Esophagus squamous epithelium (tissue), 5 donors: ENCODE data around the gene FBXO42. TPM values are rescaled to one million over a fixed set of nuclear protein-coding genes. Genes with fewer than 3 reads are reported as not detected.

ENCODE experiments used
- DNase-seq: peaks from one replicate; lab custom pipeline; 2025; lab: John Stamatoyannopoulos, UW
- H3K27ac ChIP-seq, 4 donors: fragments of 200-600 bp; sonication (generic); one replicate each; pipeline ENCODE4 v1.5.1; 2016 to 2019; ENCODE audit warnings: mild to moderate bottlenecking in 1 of 4
- H3K27me3 ChIP-seq, 4 donors: fragments of 200-600 bp; sonication (generic); 1 replicate in 3 of 4; 2 replicates in 1 of 4; pipeline versions ENCODE4 v1.5.1 to v1.6.0; 2017 to 2021; ENCODE audit warnings: antibody characterized with exemption in 1 of 4
- H3K36me3 ChIP-seq, 3 donors: fragments of 200-600 bp; sonication (generic); one replicate each; pipeline ENCODE4 v1.5.1; 2016 to 2019
- H3K4me1 ChIP-seq, 3 donors: fragments of 200-600 bp; sonication (generic); one replicate each; pipeline ENCODE4 v1.5.1; 2017 to 2019
- H3K4me3 ChIP-seq, 4 donors: fragments of 200-600 bp; sonication (generic); 1 replicate in 3 of 4; 2 replicates in 1 of 4; pipeline ENCODE4 v1.5.1; 2016 to 2019; ENCODE audit warnings: mild to moderate bottlenecking in 2 of 4, moderate library complexity in 1 of 4
- H3K9me3 ChIP-seq, 3 donors: fragments of 200-600 bp; sonication (generic); one replicate each; pipeline ENCODE4 v1.5.1; 2016 to 2019
- CTCF ChIP-seq, 6 experiments: fragments of 450-650 bp in 4 of 6; fragments of 200-600 bp in 2 of 6; sonication (generic) in 2 of 6; IDR thresholded peaks; one replicate each; pipeline ENCODE4 v1.5.1; 2016 to 2019; ENCODE audit warnings: antibody characterized with exemption in 6 of 6, mild to moderate bottlenecking in 4 of 6, moderate library complexity in 4 of 6
- POLR2A ChIP-seq, 4 donors: fragments of 450-650 bp; IDR thresholded peaks; one replicate each; pipeline ENCODE4 v1.6.1; 2017; ENCODE audit warnings: antibody characterized with exemption in 4 of 4, mild to moderate bottlenecking in 4 of 4, moderate library complexity in 3 of 4
- WGBS, 2 donors: methylation state at CpG; one replicate each; pipeline ENCODE4 v1.1.5; 2018; 5-methylcytosine and 5-hydroxymethylcytosine counted together
- intact Hi-C: fragments of 100-400 bp; cut with DNase I; formaldehyde crosslinking; loops from one replicate; pipeline ENCODE4 v1.15.0; 2022
- total RNA-seq, 4 donors: library from RNA; depleted of rRNA; stranded (reverse); fragments of >200 nt; gene quantifications; one replicate each; pipeline ENCODE4 v1.1.0, GENCODE V29; 2016
- donor health status: DM: yes; HTN: yes; CAD: no.

Gene FBXO42
- total RNA-seq, 4 donors from 2014 or later, result 15.9 to 29.0 (median 20.2) TPM

DNA sequence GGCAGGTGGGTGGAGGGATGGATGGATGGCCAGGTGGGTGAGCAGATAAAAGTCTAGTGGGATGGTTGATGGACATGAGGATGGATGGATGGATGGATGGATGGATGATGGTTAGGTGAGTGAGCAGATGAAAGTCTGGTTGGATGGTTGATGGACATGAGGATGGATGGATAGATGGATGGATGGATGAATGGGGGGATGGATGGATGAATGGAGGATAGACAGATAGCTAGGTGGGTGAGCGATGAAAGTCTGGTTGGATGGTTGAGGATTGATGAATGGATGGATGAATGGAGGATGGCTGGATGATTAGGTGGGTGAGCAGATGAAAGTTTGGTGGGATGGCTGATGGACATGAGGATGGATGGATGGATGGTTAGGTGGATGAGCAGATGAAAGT is 130.8 kb downstream of the FBXO42 start:
- peaks cover 6 to 21% (median 8%) of the 10 kb centered on the region in 3 donors for H3K4me1 ChIP-seq

GRCh38 chr1:16219968-16220500 is 132.2 kb downstream of the FBXO42 start:
- Histone ChIP-seq H3K36me3 (no peaks in the 10 kb centered on the region), H3K4me1 (peaks cover 13 to 28% (median 14%) of the 10 kb centered on the region in 3 donors), H3K27ac (no peak overlapping the region), H3K9me3 (no peaks in the 10 kb centered on the region), H3K4me3 (no peak overlapping the region), H3K27me3 (no peaks in the 10 kb centered on the region)
- intact Hi-C loops, result no loop called here
- no peak for DNase-seq
- TF ChIP-seq POLR2A (IDR thresholded peaks at IDR 0.05) (no peak), CTCF (IDR thresholded peaks at IDR 0.05) (no peak)
- WGBS, 2 donors, result 71 to 87% methylated on average over 1 to 4 of the region's 4 CpGs

More for the DNA sequence above, 130.8 kb downstream of the FBXO42 start:
- Histone ChIP-seq H3K36me3 (no peaks in the 10 kb centered on the region), H3K27ac (no peak overlapping the region), H3K27me3 (peaks cover 0 to 11% (median under 1%) of the 10 kb centered on the region in 4 donors), H3K9me3 (no peaks in the 10 kb centered on the region), H3K4me3 (no peak overlapping the region)
- TF ChIP-seq CTCF (IDR thresholded peaks at IDR 0.05), result no peak
- TF ChIP-seq POLR2A (IDR thresholded peaks at IDR 0.05), result no peak
- WGBS, 2 donors, result 96 to 98% methylated on average over 1 of the region's 1 CpG
- DNase-seq, result no peak
- intact Hi-C loops, result no loop called here

- Histone ChIP-seq H3K9me3 (no peaks in the 10 kb centered on the region), H3K27me3 (no peaks in the 10 kb centered on the region), H3K27ac (peak overlapping the region in 3 of 4 donors; percentile 89 to 96 (median 95)), H3K4me3 (no peak overlapping the region), H3K36me3 (no peaks in the 10 kb centered on the region), H3K4me1 (peaks cover 13 to 40% (median 14%) of the 10 kb centered on the region in 3 donors)
- no peak for DNase-seq
- TF ChIP-seq CTCF (IDR thresholded peaks at IDR 0.05) (no peak), POLR2A (IDR thresholded peaks at IDR 0.05) (no peak)
- intact Hi-C loops, result no loop called here
- 92 to 98% methylated on average over 6 of the region's 6 CpGs for WGBS, 2 donors
Measured at GRCh38 chr1:16218674-16219071, 133.6 kb downstream of the FBXO42 start.

GRCh38 chr1:16218014-16218673 is 134.1 kb downstream of the FBXO42 start:
- Histone ChIP-seq H3K27me3 (no peaks in the 10 kb centered on the region), H3K4me3 (peak overlapping the region in 3 of 4 donors; percentile 57 to 71 (median 58)), H3K4me1 (peaks cover 14 to 45% (median 14%) of the 10 kb centered on the region in 3 donors), H3K9me3 (no peaks in the 10 kb centered on the region), H3K36me3 (no peaks in the 10 kb centered on the region), H3K27ac (peak overlapping the region; percentile 82 to 96 (median 92))
- DNase-seq, result no peak
- WGBS, 2 donors, result 55 to 77% methylated on average over 6 to 8 of the region's 12 CpGs
- intact Hi-C loops, result no loop called here
- TF ChIP-seq CTCF (IDR thresholded peaks at IDR 0.05) (no peak), POLR2A (IDR thresholded peaks at IDR 0.05) (no peak)

DNA sequence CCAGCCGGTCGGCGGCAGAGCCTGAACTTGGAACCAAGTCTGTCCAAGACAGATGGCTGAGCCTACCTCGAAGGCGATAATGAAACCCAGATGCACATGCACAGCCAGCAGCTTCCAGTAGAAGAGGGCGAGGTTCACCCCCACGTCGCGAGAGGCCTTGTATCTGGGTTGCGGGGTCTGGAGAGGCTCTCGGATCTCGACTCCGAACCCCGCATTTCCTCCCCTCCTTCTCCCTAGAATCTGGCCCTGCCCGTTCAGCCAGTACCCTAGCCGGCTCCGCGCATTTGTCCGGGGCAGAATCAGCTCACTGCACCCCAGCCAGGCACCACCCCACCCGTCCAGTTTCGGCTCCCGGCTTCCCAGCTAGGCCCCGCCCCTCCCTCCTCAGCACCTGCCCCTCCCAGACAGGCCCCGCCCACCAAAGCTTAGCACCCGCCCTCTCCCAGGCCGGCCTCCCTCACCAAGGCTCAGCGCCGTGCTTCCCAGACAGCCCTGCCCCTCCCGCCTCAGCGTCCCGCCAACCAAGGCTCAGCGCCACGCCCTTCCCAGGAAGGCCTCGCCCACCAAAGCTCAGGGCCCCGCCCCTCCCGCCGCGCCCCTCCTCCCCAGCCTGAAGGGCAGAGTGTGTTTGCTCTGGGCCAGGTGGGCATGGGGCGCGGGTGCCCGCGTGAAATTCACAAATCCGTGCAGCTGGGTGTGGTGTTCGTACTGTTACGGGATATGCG is 135.1 kb downstream of the FBXO42 start:
- Histone ChIP-seq H3K27ac (peak overlapping the region; percentile 82 to 96 (median 92)), H3K9me3 (no peaks in the 10 kb centered on the region), H3K4me1 (peaks cover 14 to 54% (median 22%) of the 10 kb centered on the region in 3 donors), H3K36me3 (no peaks in the 10 kb centered on the region), H3K27me3 (no peaks in the 10 kb centered on the region), H3K4me3 (peak overlapping the region; percentile 31 to 71 (median 58))
- intact Hi-C loops, result no loop called here
- 2% methylated on average over 14 to 25 of the region's 46 CpGs for WGBS, 2 donors
- TF ChIP-seq CTCF (IDR thresholded peaks at IDR 0.05) (no peak), POLR2A (IDR thresholded peaks at IDR 0.05) (peak in 2 of 4 donors; percentile 61 to 79)
- peak; percentile 86 for DNase-seq
